Measurements from ENCODE around the gene MAPRE2.

The MAPRE2 gene

GRCh38 chr18:35038029-35038428 is 3.2 kb upstream of the MAPRE2 start:
- no peak for DNase-seq (ENCODE audit: low read depth)

DNA sequence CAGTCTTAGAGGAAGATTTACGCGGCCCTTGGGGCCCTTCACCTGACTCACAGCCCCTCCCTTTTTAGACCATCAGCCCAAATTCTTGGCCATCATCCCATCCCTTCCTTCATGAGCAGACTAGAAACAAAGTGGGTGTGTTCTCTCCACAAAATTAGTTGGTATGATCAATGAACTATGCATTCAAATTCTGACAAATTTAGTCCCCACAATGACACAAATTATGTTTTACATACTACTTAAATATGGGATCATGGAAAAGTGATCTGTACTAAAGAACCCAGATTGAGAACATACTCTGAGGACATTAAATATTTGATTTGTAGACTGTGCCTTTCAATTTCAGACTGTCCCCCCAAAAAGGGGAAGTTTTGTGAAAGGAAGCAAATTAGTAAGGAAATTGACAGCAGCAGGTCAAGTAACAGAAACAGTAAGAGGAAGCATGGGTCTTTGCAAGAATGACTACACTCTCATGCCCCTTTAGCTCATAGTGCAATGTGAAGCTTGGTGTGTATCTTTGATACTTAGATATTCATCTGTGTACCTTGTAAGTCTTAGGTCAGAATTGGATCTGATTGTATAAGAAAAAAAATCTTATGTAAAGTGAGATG is 2.2 kb upstream of the MAPRE2 start:
- DNase-seq (ENCODE audit: low read depth), result no peak

DNA sequence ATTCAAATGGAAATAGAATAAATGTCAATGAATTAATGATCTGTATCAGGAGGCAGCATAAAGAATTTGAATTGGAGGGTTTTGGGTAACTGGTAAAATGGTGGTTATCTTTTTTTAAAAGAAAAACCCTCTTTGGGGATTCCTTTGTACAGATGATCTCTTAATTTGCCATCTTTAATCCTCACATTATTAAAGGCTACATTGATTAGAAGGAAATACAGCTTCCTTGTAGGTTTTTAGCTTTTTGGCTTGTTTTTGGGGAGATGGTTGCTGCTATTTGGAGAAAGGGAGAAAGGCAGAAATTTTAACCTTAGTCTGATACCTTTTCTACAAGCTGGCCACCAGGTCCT is 600 bp upstream of the MAPRE2 start:
- no peak for DNase-seq (ENCODE audit: low read depth)

- no peak for DNase-seq (ENCODE audit: low read depth)
Observed at GRCh38 chr18:35041815-35042387, 688 bp downstream of the MAPRE2 start.

GRCh38 chr18:35042389-35043071 is 1.3 kb downstream of the MAPRE2 start:
- DNase-seq (ENCODE audit: low read depth), result no peak

DNA sequence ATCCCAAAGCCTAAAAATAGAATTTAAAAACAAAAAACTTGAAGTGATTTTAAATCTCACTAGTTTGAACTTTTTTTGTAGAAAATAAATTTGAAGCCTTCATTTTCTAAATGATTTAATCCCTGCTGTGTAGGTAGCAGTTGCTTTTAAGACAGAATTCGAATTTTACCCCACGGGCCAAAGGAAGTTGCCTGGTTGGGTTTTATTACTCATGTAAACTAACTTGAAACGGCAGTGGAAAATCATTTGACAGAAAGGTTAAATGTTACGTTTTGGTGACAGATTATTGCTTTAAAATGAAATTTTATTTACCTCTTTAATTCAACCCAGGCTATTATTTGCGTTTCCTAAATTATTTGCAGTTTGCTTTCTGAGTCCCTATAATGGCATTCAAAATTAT is 2.0 kb downstream of the MAPRE2 start:
- DNase-seq (ENCODE audit: low read depth), result no peak

GRCh38 chr18:35045121-35045520 is 3.9 kb downstream of the MAPRE2 start:
- no peak for DNase-seq (ENCODE audit: low read depth)

- no peak for DNase-seq (ENCODE audit: low read depth)
Observed at GRCh38 chr18:35045806-35046205, 4.6 kb downstream of the MAPRE2 start.

DNA sequence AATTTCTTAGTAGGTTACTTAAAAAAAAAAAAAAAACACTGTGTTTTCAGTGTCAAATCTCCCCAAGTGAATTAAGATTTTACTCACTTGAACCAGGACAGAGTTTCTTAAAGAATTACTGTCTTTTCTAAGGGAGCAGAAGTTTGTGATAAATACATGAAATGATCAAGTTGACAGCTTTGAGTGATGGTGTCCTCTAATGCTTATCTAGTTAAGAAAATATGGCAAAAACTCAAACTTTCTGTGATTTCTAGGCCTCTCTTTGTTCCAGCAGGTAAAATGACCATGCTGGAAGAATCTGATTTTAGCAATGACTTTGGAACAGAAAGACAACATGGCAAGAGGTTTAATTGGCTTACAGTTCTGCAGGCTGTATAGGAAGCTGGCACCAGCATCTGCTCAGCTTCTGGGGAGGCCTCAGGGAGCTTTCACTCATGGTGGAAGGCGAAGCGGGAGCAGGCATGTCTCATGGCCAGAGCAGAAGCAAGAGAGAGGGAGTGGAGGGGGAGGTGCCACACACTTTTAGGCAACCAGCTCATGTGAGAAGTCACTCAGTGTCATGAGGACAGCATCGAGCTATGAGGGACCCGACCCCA is 6.6 kb downstream of the MAPRE2 start:
- no peak for DNase-seq (ENCODE audit: low read depth)

DNA sequence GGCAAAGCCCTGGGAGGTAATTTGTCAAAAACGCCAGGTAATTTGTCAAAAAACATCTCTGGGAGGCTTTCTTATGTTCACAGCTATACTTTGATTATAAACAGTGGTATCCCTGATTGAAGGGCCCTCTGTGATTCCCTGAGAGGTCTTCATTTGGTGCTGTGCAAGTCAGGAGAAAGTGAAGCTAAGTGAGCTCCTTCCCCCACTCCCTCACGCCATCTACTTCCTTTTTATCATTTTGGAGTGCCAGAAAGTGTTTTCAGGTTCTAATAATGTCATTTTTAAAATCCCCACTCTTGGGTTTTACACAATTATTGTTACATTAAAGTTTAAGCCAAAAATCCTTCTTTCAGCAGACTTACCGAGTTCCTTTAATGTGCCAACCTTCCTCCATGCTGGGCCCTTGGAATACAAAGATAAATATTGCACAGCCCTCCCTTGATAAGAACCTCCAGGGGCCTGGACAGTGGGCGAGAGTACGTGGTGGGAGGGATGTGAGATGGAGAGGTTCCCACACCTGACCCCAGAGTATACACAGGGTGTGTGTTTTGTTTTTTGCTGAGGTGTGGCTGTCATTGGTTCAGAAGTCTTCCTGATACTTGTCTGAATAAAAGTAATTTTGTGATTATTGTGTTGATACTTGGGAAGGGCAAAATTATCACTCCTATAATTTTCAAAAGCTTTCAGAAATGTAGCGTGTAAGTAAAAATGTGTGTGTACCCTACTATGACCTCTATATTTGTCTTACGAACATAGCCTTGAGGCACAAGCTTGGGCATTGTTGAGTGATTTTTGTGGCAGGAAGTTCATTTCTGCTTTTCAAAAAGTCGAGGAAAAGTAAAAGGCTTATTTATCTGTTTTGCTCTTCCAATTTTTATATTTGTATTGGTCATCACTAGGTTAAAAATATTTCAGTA is 8.2 kb downstream of the MAPRE2 start:
- no peak for DNase-seq (ENCODE audit: low read depth)

DNA sequence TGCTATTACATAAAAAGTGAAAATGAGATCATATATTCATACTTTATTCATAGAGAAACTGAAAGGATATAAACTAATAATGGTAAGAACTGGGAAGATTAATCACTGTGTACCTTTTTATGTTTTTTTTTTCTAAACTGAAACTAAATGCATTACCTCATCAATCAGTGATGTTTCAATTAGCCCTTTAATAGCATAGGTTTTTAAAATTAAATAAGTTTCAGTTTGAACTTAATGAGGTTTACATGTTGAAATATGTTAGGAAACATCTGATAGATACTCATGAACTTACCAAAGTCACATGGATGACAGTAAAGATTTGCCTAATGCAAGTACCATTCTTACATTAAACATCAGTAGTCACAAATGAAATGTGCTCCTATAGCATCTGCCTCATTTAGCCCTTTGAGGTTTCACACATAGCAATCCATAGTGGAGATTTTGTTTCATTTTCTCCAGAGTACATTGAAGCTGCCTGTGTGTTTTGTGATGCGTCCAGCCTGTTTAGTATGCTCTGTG is 8.9 kb downstream of the MAPRE2 start:
- no peak for DNase-seq (ENCODE audit: low read depth)

DNA sequence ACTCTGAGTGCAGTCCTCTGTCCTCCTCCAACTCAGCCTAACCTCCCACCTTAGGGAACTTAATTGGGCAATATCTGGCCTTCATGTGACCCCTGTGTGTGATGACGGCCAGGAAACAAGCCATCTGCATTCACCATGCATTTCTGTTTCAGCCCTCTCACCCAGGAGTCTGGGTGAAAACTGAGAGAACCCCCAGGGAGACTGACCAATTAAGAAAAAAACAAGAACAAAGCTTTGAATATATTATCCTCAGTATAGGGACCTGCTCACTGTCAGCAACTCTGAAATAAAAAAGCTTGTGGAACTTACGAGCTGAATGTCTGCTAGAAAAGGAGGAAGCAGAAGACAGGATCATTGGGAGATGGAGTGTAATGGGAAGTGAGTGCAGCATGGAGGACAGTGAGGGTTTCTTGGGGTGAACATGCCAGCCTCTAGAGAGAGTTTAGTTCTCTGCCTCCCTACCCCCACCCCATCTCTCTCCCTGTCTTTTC is 9.5 kb downstream of the MAPRE2 start:
- DNase-seq (ENCODE audit: low read depth), result no peak

DNA sequence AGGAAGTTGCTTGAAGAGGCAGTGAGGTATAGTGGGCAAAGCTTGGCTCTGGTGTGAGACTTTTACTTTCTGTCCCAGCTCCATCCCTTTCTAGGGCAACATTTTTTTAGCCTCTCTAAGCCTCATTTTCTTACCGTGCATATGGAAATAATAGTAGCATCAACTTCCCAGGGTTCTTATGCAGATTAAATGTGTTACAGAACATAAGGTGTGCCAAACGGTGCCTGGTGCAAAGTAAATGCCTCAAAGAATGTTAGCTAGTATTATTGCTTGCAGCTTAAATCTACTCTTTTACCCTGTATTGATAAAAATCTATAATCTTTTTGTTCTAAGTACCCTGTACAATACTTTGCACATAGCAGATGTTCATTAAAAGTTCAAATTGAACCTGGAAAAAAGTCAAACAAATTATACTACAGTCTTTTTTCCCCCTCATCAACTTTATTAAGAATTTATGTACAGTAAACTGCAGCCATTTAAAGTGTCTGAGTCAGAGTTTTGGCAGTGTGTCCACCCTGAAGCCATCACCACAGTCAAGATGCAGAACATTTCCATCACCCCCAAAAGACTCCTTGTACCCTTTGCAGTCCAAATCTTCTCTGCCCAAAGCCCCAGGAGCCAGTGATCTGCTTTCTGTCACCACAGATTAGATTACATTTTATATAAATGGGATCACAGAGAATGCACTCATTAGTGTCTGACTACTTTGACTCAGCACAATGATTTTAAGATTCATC is 10.6 kb downstream of the MAPRE2 start:
- no peak for DNase-seq (ENCODE audit: low read depth)

- DNase-seq (ENCODE audit: low read depth), result no peak
Observed at GRCh38 chr18:35054401-35054800, 13.2 kb downstream of the MAPRE2 start.

GRCh38 chr18:35055105-35055504 is 13.9 kb downstream of the MAPRE2 start:
- no peak for DNase-seq (ENCODE audit: low read depth)

GRCh38 chr18:35055726-35056125 is 14.5 kb downstream of the MAPRE2 start:
- DNase-seq (ENCODE audit: low read depth), result no peak

DNA sequence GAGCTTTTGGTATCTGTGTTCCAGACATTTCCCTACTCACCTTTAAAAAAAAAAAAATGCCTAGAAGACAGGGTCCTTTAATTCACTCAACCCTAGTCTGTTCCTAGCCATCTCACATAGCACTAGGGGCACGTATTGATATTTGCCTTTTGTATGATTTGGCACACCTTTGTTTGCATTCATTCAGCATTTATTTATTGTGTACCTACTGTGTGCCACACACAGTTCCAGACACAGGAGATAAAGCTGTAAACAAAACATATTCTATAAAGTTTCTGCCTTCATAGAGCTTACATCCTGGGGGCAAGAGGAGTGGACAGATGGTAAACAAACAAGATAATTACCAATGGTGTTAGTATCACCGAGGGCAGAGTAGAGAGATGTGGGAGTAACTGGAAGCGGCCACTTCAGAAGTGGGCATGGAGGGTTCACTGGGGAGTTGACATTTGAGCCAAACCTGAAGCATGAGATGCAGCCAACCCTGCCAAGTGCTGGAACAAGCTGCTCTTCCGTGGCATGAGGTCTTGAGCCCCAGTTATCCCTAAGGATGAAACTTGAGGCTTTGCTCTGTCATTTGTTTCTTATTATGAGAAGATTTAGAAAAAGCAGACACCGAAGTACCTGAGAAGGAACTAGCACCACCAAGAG is 18.2 kb downstream of the MAPRE2 start:
- DNase-seq (ENCODE audit: low read depth), result no peak

DNA sequence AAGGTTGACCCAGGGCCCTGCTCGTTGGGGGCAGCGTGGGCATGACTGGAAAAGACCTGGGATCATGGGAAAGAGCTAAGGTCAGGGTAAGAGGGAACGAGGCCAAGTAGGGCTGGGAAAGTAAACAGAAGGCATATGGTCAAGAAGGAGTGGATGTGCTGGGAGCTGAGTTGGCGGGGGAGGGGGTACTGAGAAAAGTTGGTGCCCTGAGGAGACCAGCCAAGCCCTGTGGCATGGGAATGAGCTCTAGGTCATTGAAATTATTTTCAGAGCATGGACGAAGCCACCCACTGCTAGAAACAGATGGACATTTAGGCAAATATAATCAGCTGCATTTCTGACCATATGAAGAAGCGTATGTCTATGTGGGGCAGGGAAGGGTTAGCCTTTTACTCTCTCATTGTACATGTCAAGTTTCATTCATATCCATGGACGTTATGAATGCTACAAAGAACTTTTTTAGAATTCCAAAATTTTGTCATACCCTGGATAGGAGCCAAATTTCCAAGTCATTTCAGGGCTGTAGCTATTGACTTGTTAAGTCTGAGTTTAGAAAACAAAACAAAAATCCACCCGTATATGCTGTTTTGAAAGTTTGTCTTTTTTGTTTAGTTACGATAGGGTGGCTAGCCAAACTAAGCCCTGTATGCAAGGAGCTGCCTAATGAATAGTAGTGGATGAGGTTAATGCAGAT is 19.1 kb downstream of the MAPRE2 start:
- no peak for DNase-seq (ENCODE audit: low read depth)

DNA sequence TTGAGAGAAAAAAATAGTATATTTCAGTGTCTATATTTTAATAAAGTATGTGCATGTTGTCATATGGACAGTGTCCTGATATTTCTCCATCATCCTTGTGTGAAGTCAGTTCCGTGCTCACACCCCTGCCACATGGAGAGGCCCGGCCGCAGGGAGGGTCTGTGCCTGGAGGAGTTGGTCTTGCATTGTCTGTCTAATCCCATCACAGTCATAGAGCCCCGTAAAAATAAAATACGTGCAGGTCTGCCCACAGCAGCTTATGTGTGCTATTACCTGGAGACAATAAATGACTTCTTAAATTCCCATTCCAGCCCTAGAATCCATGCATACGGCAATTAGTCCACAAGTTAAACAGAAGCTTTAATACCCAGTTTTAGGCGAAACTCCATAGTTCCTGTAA is 20.1 kb downstream of the MAPRE2 start:
- DNase-seq (ENCODE audit: low read depth), result no peak

GRCh38 chr18:35061804-35062203 is 20.6 kb downstream of the MAPRE2 start:
- no peak for DNase-seq (ENCODE audit: low read depth)

Measured in stimulated activated CD8-positive, alpha-beta memory T cell treated with anti-CD3 and anti-CD28 coated beads, Interleukin-7, amount 100 ng/mL, for 24 hours (primary cell).